SK-N-SH (cell line): ENCODE data around the gene DPEP2. TPM values are rescaled to one million over a fixed set of nuclear protein-coding genes. Genes with fewer than 3 reads are reported as not detected.

Experiments used
- CTCF ChIA-PET: fragments of 300-600, 350-600 bp; formaldehyde crosslinking; extraction: SDS; loops from one replicate; lab custom pipeline; 2021; lab: Yijun Ruan, JAX
- POLR2A ChIA-PET: fragments of 350-600 bp; sonication (Branson Sonifier 250); formaldehyde crosslinking; extraction: SDS; loops from one replicate; lab custom pipeline; 2020; ENCODE audit warnings: antibody characterized with exemption, inconsistent platforms; lab: Yijun Ruan, JAX
- DNase-seq: peaks from one replicate; pipeline ENCODE4 v3.0.0; 2012
- H2AFZ ChIP-seq: fragments of 200-600 bp; sonication (generic); 2 replicates; pipeline ENCODE4 v1.8.1; 2016; ENCODE audit warnings: antibody characterized with exemption, mild to moderate bottlenecking, low read depth
- H3F3A ChIP-seq: fragments of 200-600 bp; sonication (generic); replicated peaks from 2 replicates; pipeline ENCODE3; 2016; ENCODE audit warnings: antibody characterized with exemption, mild to moderate bottlenecking; ENCODE audit not compliant: insufficient read depth
- H3K27ac ChIP-seq, 2 experiments: fragments of 200-500 bp in 1 of 2; fragments of 200-600 bp in 1 of 2; sonication (Bioruptor generic) in 1 of 2; sonication (generic), shearing (Covaris generic) in 1 of 2; 2 replicates each; pipeline versions ENCODE4 v1.5.1 to v1.6.1; 2014 to 2016; ENCODE audit warnings: low read depth in 2 of 2, inconsistent platforms in 1 of 2, low read length in 1 of 2, mild to moderate bottlenecking in 1 of 2, mixed read lengths in 1 of 2
- H3K27me3 ChIP-seq: fragments of 200-600 bp; sonication (generic), shearing (Covaris generic); 2 replicates; pipeline ENCODE4 v1.6.1; 2016; ENCODE audit warnings: mixed run types; ENCODE audit not compliant: insufficient read depth
- H3K36me3 ChIP-seq, 2 experiments: fragments of 200-500 bp in 1 of 2; fragments of 200-600 bp in 1 of 2; sonication (Bioruptor generic) in 1 of 2; sonication (generic) in 1 of 2; replicated peaks in 1 of 2; 2 replicates each; pipeline versions ENCODE3 to v1.5.1; 2014 to 2016; ENCODE audit warnings: low read length in 1 of 2, mild to moderate bottlenecking in 1 of 2; ENCODE audit not compliant: insufficient read depth in 2 of 2, control insufficient read depth in 1 of 2
- H3K4me1 ChIP-seq, 2 experiments: fragments of 200-500 bp in 1 of 2; fragments of 200-600 bp in 1 of 2; sonication (Bioruptor generic) in 1 of 2; sonication (generic), shearing (Covaris generic) in 1 of 2; 2 replicates each; pipeline versions ENCODE4 v1.5.1 to v1.6.1; 2014 to 2016; ENCODE audit warnings: low read depth in 1 of 2, low read length in 1 of 2, mixed run types in 1 of 2; ENCODE audit not compliant: insufficient read depth in 2 of 2, control insufficient read depth in 1 of 2
- H3K4me2 ChIP-seq: fragments of 200-600 bp; sonication (generic), shearing (Covaris generic); 2 replicates; pipeline ENCODE4 v1.6.1; 2017; ENCODE audit warnings: mixed run types
- H3K4me3 ChIP-seq, 2 experiments: fragments of 200-500 bp in 1 of 2; fragments of 200-600 bp in 1 of 2; sonication (Bioruptor generic) in 1 of 2; sonication (generic), shearing (Covaris generic) in 1 of 2; 2 replicates each; pipeline versions ENCODE4 v1.5.1 to v1.8.1; 2014 to 2016; ENCODE audit warnings: low read depth in 2 of 2, inconsistent platforms in 1 of 2, low read length in 1 of 2, mild to moderate bottlenecking in 1 of 2, mixed read lengths in 1 of 2, moderate library complexity in 1 of 2
- H3K79me2 ChIP-seq: fragments of 200-600 bp; sonication (generic); 2 replicates; pipeline ENCODE4 v1.8.1; 2017; ENCODE audit warnings: mild to moderate bottlenecking; ENCODE audit not compliant: insufficient read depth
- H3K9ac ChIP-seq: fragments of 200-600 bp; sonication (generic); 2 replicates; pipeline ENCODE4 v1.6.1; 2017; ENCODE audit warnings: mixed run types
- H3K9me2 ChIP-seq: fragments of 200-600 bp; sonication (generic); 2 replicates; pipeline ENCODE4 v1.6.1; 2017; ENCODE audit warnings: mixed run types
- H3K9me3 ChIP-seq: fragments of 200-600 bp; sonication (generic); 2 replicates; pipeline ENCODE4 v1.6.1; 2017; ENCODE audit warnings: mixed run types, mild to moderate bottlenecking, moderate library complexity
- H4K20me1 ChIP-seq: fragments of 200-600 bp; sonication (generic); 2 replicates; pipeline ENCODE4 v1.6.1; 2017; ENCODE audit warnings: mild to moderate bottlenecking, mixed run types; ENCODE audit not compliant: insufficient read depth
- CTCF ChIP-seq: fragments of 200-600 bp; sonication (generic); IDR thresholded peaks from 2 replicates; pipeline ENCODE4 v1.6.1; 2017; ENCODE audit warnings: antibody characterized with exemption, mild to moderate bottlenecking, moderate library complexity
- ELF1 ChIP-seq: IDR thresholded peaks from 2 replicates; pipeline ENCODE4 v1.4.0; 2012
- FOSL2 ChIP-seq: IDR thresholded peaks from 2 replicates; pipeline ENCODE4 v1.4.0; 2012; ENCODE audit warnings: low read depth, mild to moderate bottlenecking, moderate library complexity, borderline replicate concordance
- GABPA ChIP-seq: IDR thresholded peaks from 2 replicates; pipeline ENCODE4 v1.4.0; 2012; ENCODE audit warnings: low read depth, mild to moderate bottlenecking
- JUND ChIP-seq: IDR thresholded peaks from 2 replicates; pipeline ENCODE4 v1.4.0; 2012
- MEF2A ChIP-seq: IDR thresholded peaks from 2 replicates; pipeline ENCODE4 v1.4.0; 2012; ENCODE audit warnings: low read depth, borderline replicate concordance
- MXI1 ChIP-seq: IDR thresholded peaks from 2 replicates; pipeline ENCODE4 v1.6.1; 2012; ENCODE audit warnings: mild to moderate bottlenecking, low read depth, low read length, improper control_type of control experiment
- NFIC ChIP-seq: IDR thresholded peaks from 2 replicates; pipeline ENCODE4 v1.4.0; 2012; ENCODE audit warnings: borderline replicate concordance
- NRF1 ChIP-seq: IDR thresholded peaks from 2 replicates; pipeline ENCODE4 v1.6.1; 2012; ENCODE audit warnings: low read depth, mild to moderate bottlenecking, low read length
- REST ChIP-seq: IDR thresholded peaks from 2 replicates; pipeline ENCODE4 v1.6.1; 2012; ENCODE audit warnings: mild to moderate bottlenecking, low read depth, low read length, moderate library complexity
- RFX5 ChIP-seq: IDR thresholded peaks from 2 replicates; pipeline ENCODE4 v1.6.1; 2012; ENCODE audit warnings: mild to moderate bottlenecking, improper control_type of control experiment, low read length
- RXRA ChIP-seq: IDR thresholded peaks from 2 replicates; pipeline ENCODE4 v1.4.0; 2012; ENCODE audit warnings: low read depth, mild to moderate bottlenecking, borderline replicate concordance
- TAF1 ChIP-seq: IDR thresholded peaks from 2 replicates; pipeline ENCODE4 v1.6.1; 2012; ENCODE audit warnings: low read depth, mild to moderate bottlenecking, low read length, moderate library complexity, borderline replicate concordance
- USF2 ChIP-seq: fragments of 150-350 bp; IDR thresholded peaks from 2 replicates; pipeline ENCODE4 v1.6.1; 2017; ENCODE audit warnings: antibody characterized with exemption, low read length, low read depth, borderline replicate concordance
- ZBTB33 ChIP-seq: IDR thresholded peaks from 2 replicates; pipeline ENCODE4 v1.4.0; 2012; ENCODE audit warnings: low read depth, borderline replicate concordance
- WGBS: methylation state at CpG from one replicate; pipeline ENCODE4 v1.1.6; 2017; ENCODE audit warnings: low lambda C conversion rate; 5-methylcytosine and 5-hydroxymethylcytosine counted together
- polyA plus RNA-seq, 3 experiments: library from polyadenylated mRNA; depleted of rRNA; stranded (reverse); fragments of >200 nt; gene quantifications; 2 replicates each; pipeline ENCODE4 v1.2.3, GENCODE V29; 2012

The DPEP2 gene
- polyA plus RNA-seq, 1 of the 3 experiments (the other 2 are of a cell fraction), result not detected

- Histone ChIP-seq H3K36me3 (peaks cover 31 to 41% of the 10 kb centered on the region in 2 experiments), H3K79me2 (peaks cover 79% of the 10 kb centered on the region), H3K9me2 (no peaks in the 10 kb centered on the region), H4K20me1 (peaks cover 58% of the 10 kb centered on the region), H3F3A (peaks cover 4% of the 10 kb centered on the region), H3K4me2 (peak overlapping the region; percentile 96; the same call in 1 of the 2 replicates), H3K4me3 (no peak overlapping the region), H3K27me3 (no peaks in the 10 kb centered on the region), H3K4me1 (peaks cover 15 to 45% of the 10 kb centered on the region in 2 experiments; a peak in 3 of 4 replicates), H3K9me3 (no peaks in the 10 kb centered on the region), H2AFZ (no peak overlapping the region), H3K9ac (no peak overlapping the region), H3K27ac (no peak overlapping the region; a peak in 1 of 4 replicates)
- ChIA-PET CTCF (interaction anchor here (0.7 to 1.4 kb wide), 6 partner anchors 20 to 162 kb away, joined by 3 to 7 read pairs (median 3); no protein-coding TSS in a partner anchor), POLR2A (interaction anchor here (1.1 kb wide), 1 partner anchor 18 kb away, joined by 4 read pairs; no protein-coding TSS in a partner anchor)
- TF ChIP-seq JUND, result no peak
- no peak for TF ChIP-seq FOSL2
- no peak for TF ChIP-seq NFIC
- TF ChIP-seq GABPA, result no peak
- TF ChIP-seq USF2, result no peak
- no peak for TF ChIP-seq RXRA
- TF ChIP-seq MXI1, result no peak
- TF ChIP-seq TAF1, result no peak
- TF ChIP-seq CTCF, result no peak
- TF ChIP-seq MEF2A, result no peak
- TF ChIP-seq RFX5, result no peak
- no peak for TF ChIP-seq ELF1
- TF ChIP-seq REST, result no peak
- no peak for TF ChIP-seq ZBTB33
- no peak for TF ChIP-seq NRF1
- 97% methylated on average over 5 of the region's 6 CpGs for WGBS
- no peak for DNase-seq
Measured at GRCh38 chr16:67964477-67965131, 34.7 kb downstream of the DPEP2 start.
